Activated CD8-positive, alpha-beta T cell treated with anti-CD3 and anti-CD28 coated beads, Interleukin-2, amount 10 ng/mL, durations not matched to agents 7 days and 5 days (primary cell): ENCODE results near the gene CBX5. TPM values are rescaled to one million over a fixed set of nuclear protein-coding genes. Genes with fewer than 3 reads are reported as not detected.
"Not testable (repeated sequence)": the region's sequence is repeated elsewhere in the genome, so short reads cannot be mapped to it uniquely, and the experiment has no call there.

ENCODE experiments used
- ATAC-seq: fragments of 150-1000 bp; cut with Tn5 transposase; one replicate; pipeline ENCODE4 v1.10.0; 2021; ENCODE audit warnings: moderate library complexity
- CTCF ChIA-PET: fragments of 350-600 bp; sonication (Branson Sonifier 250); formaldehyde crosslinking; loops from one replicate; lab custom pipeline; 2021; ENCODE audit warnings: antibody characterized with exemption; lab: Charles Lee
- POLR2A ChIA-PET: fragments of 350-600 bp; sonication (Branson Sonifier 250); formaldehyde crosslinking; loops from one replicate; lab custom pipeline; 2021; ENCODE audit warnings: antibody characterized with exemption; lab: Charles Lee
- DNase-seq: peaks from one replicate; pipeline ENCODE4 v3.0.0-alpha.2; 2020
- H3K27ac Mint-ChIP-seq: one replicate; pipeline ENCODE4 v1.8.0; 2021; ENCODE audit warnings: mild to moderate bottlenecking, mixed read lengths
- H3K27me3 Mint-ChIP-seq: one replicate; pipeline ENCODE4 v1.8.0; 2021; ENCODE audit warnings: low read depth, mixed read lengths
- H3K36me3 Mint-ChIP-seq: one replicate; pipeline ENCODE4 v1.8.0; 2021; ENCODE audit warnings: low read depth, mixed read lengths
- H3K4me1 Mint-ChIP-seq: one replicate; pipeline ENCODE4 v1.8.0; 2021; ENCODE audit warnings: low read depth, mixed read lengths
- H3K4me3 Mint-ChIP-seq: one replicate; pipeline ENCODE4 v1.8.0; 2021; ENCODE audit warnings: mild to moderate bottlenecking, mixed read lengths
- H3K9me3 Mint-ChIP-seq: one replicate; pipeline ENCODE4 v1.8.0; 2022; ENCODE audit warnings: mixed read lengths; ENCODE audit not compliant: insufficient read depth
- total RNA-seq, 2 experiments: library from RNA; stranded (reverse); gene quantifications; one replicate each; pipeline ENCODE4 v1.2.3, GENCODE V29; 2021

Gene CBX5
- total RNA-seq, 2 experiments from 2014 or later, result 145 to 148 TPM

DNA sequence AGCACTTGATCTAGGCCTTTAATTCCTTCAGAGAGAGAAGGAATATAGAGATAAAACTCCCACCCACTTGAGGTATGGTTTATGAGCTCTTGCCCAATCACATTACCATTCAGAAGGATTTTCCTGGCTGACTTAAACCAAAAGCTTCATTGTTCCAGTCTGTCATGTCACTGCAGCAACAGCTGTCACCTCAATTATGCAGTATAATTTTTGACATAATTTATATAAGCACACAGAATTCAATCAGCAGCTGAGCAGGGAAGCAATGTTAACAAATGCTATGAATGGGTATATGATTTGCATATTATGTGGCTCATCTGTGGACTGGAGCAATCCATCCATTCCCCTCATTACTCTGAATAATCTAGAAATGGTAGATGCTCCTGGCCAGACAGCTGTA lies 40.3 kb downstream of the CBX5 start:
- H3K27me3 Mint-ChIP-seq, result no peaks in the 10 kb centered on the region
- DNase-seq (no peak), ATAC-seq (no peak)
- no peaks in the 10 kb centered on the region for H3K9me3 Mint-ChIP-seq
- H3K4me3 Mint-ChIP-seq, result no peak overlapping the region
- CTCF ChIA-PET, result interaction anchor here (0.5 to 2.6 kb wide), 11 partner anchors 8 to 207 kb away, joined by 3 to 11 read pairs (median 4); partner anchors contain the start of gene COPZ1
- H3K4me1 Mint-ChIP-seq, result peaks cover 17% of the 10 kb centered on the region
- no peak overlapping the region for H3K27ac Mint-ChIP-seq
- POLR2A ChIA-PET, result interaction anchor here (1.1 to 2.6 kb wide), 2 partner anchors 40 to 119 kb away, joined by 3 to 14 read pairs; partner anchors contain the start of genes CBX5 and HNRNPA1
- peaks cover 52% of the 10 kb centered on the region for H3K36me3 Mint-ChIP-seq

DNA sequence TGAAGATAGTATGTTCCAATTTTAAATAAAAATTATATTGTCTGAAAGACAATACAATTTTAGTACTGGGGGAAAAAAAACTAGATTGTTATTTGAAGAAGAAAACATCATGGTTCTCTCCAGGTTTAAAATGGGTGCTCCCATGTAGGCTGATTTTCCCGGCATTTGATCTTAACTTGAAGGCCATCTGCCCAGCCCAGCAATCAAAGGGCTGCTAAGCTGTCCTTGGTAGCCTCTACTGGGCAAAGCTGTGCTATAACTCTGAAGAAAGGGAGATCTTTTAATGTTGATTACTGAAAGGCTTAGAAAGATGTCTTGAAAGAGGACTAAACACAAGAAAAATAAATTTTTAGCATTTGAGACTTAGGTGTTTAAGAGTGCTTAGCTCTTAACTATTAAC lies 41.4 kb downstream of the CBX5 start:
- POLR2A ChIA-PET, result no interaction called here
- ATAC-seq (no peak), DNase-seq (no peak)
- CTCF ChIA-PET, result interaction anchor here (0.7 to 2.4 kb wide), 11 partner anchors 11 to 200 kb away, joined by 3 to 11 read pairs (median 4); no protein-coding TSS in a partner anchor
- Mint-ChIP-seq H3K4me3 (no peak overlapping the region), H3K36me3 (peaks cover 55% of the 10 kb centered on the region), H3K27me3 (no peaks in the 10 kb centered on the region), H3K9me3 (no peaks in the 10 kb centered on the region), H3K27ac (no peak overlapping the region), H3K4me1 (peaks cover 17% of the 10 kb centered on the region)

DNA sequence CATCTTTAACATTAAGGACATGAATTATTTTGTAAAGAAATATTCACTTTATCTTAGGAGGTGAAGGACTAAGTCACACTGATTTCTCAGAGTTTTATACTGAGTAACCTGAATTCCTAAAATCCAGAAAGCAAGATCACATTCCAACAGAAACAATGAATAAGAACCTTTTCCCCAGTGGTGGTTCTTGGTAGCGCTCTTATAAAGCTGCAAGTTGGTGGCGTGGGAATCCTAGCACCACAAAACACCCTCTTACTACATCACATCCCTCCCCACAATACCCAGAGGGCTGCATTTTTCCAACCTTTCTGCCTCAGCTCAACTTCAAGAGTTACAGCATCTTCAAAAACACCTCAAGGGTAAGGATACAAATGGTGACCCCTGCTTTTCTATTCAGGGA lies 47.1 kb downstream of the CBX5 start:
- POLR2A ChIA-PET, result no interaction called here
- CTCF ChIA-PET, result interaction anchor here (0.6 kb wide), 1 partner anchor 96 kb away, joined by 3 read pairs; no protein-coding TSS in a partner anchor
- no peak overlapping the region for H3K4me3 Mint-ChIP-seq

DNA sequence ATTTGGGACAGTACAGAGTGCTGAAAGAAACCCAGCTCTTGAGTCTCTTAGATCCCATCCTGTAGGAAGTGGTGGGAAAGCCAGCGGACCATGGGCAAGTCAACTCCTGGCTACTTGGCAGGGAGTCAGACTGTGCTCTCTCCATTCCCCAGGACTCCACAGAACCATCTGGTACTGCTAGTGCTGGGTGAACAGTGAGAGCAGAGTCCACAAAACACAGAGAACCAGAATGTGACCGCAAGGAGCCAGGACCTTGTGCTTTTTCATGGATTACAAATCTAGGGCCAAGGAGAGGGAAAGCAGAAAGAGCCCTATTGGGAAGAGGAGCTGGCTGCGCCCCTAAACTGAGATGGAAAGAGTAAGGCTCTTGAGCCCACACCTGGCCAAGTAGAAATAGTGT lies 48.7 kb downstream of the CBX5 start:
- POLR2A ChIA-PET, H3K27me3 Mint-ChIP-seq, H3K9me3 Mint-ChIP-seq, H3K4me3 Mint-ChIP-seq, ATAC-seq, DNase-seq, H3K27ac Mint-ChIP-seq: not testable (repeated sequence)
- Mint-ChIP-seq H3K4me1 (peaks cover 18% of the 10 kb centered on the region), H3K36me3 (peaks cover 18% of the 10 kb centered on the region)
- CTCF ChIA-PET, result interaction anchor here (0.7 to 1.9 kb wide), 5 partner anchors 11 to 137 kb away, joined by 3 to 9 read pairs (median 4); no protein-coding TSS in a partner anchor

More for the DNA sequence above, 47.1 kb downstream of the CBX5 start:
- DNase-seq (no peak), ATAC-seq (no peak)
- H3K27me3 Mint-ChIP-seq, result no peaks in the 10 kb centered on the region
- no peaks in the 10 kb centered on the region for H3K9me3 Mint-ChIP-seq
- peaks cover 25% of the 10 kb centered on the region for H3K4me1 Mint-ChIP-seq
- no peak overlapping the region for H3K27ac Mint-ChIP-seq
- peaks cover 28% of the 10 kb centered on the region for H3K36me3 Mint-ChIP-seq

DNA sequence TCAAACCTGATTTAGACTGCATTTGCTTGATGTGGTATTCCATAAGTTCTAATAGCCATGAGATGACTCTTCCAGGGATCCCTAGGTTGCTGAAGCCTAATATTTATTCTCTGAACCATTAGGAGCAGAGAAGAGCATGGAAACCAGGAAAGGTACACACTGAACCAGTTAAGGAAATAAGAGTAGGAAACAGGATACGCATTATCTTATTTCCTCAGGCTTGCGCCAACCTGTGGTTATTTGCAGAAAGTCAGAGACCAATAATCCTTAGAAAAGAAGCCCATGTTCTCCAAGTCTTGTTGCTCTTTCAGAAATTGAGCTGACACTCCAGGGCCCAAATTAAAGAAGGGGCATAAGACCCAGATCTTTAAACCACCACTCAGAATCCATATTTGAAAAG lies 49.4 kb downstream of the CBX5 start:
- no peak overlapping the region for H3K27ac Mint-ChIP-seq
- no peaks in the 10 kb centered on the region for H3K27me3 Mint-ChIP-seq
- no peak for ATAC-seq
- H3K4me3 Mint-ChIP-seq, result no peak overlapping the region
- ChIA-PET CTCF (interaction anchor here (1.0 to 1.9 kb wide), 3 partner anchors 10 to 15 kb away, joined by 3 to 9 read pairs (median 5); no protein-coding TSS in a partner anchor), POLR2A (no interaction called here)
- DNase-seq, result no peak
- H3K36me3 Mint-ChIP-seq, result peaks cover 11% of the 10 kb centered on the region
- no peaks in the 10 kb centered on the region for H3K9me3 Mint-ChIP-seq
- peaks cover 18% of the 10 kb centered on the region for H3K4me1 Mint-ChIP-seq

DNA sequence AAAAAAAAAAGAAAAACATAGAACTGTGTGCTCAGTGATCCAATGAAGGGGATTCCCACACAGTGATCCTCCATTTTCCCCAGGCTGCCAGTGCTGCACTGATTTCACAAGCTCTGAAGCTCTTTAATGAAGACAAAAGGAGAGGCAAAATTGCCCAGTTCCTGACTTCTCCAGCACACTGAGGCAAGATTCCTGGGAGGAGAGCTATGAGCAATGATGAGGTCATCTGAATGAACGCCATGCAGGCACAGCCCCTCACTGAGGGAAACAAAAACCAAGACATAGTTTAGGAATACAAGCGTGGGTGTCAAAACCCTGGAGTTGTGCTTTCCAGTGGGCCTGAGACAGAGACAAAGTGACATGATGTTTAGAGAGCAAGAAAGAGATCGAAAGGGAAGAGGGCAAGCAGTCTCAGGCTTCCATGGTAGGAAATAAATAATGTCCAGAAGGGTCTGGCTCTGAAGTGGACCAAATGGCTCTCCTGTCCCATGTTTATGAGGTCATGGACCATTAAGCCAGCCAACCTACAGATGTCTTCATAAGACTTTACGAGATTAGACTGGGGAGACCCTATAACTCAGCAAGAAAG lies 50.2 kb downstream of the CBX5 start:
- ChIA-PET POLR2A (no interaction called here), CTCF (interaction anchor here (0.8 kb wide), 1 partner anchor 38 kb away, joined by 3 read pairs; no protein-coding TSS in a partner anchor)
- peaks cover 7% of the 10 kb centered on the region for H3K36me3 Mint-ChIP-seq

DNA sequence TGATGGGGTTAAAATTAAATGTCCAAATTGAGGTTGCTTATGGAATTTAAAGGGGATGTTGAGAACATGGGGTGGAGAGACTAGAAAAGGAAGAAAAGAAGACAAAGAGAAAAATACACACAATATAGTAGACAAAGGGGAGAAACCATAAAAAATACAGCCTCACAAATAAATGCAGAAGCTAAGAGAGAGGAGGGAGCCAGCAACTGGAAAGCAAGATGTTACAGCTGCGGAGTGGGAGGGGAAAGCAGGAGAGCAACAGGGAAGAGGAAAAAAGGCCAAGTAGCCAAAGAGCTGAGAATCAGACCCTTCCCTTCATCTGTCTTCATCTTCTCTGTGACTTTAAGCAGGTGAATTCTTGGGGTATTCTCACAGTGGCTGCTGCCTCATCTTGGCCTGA lies 51.5 kb downstream of the CBX5 start:
- DNase-seq (no peak), ATAC-seq (no peak)
- H3K9me3 Mint-ChIP-seq, result no peaks in the 10 kb centered on the region
- H3K27ac Mint-ChIP-seq, result no peak overlapping the region
- H3K4me3 Mint-ChIP-seq, result no peak overlapping the region
- H3K27me3 Mint-ChIP-seq, result no peaks in the 10 kb centered on the region
- peaks cover 4% of the 10 kb centered on the region for H3K36me3 Mint-ChIP-seq
- CTCF ChIA-PET, result interaction anchor here (0.9 to 2.3 kb wide), 8 partner anchors 8 to 108 kb away, joined by 3 to 13 read pairs (median 4); partner anchors contain the start of gene COPZ1
- peaks cover 18% of the 10 kb centered on the region for H3K4me1 Mint-ChIP-seq
- POLR2A ChIA-PET, result no interaction called here

More for the DNA sequence above, 50.2 kb downstream of the CBX5 start:
- no peak for DNase-seq
- Mint-ChIP-seq H3K4me3 (no peak overlapping the region), H3K4me1 (peaks cover 18% of the 10 kb centered on the region), H3K27ac (no peak overlapping the region), H3K27me3 (no peaks in the 10 kb centered on the region), H3K9me3 (no peaks in the 10 kb centered on the region)
- no peak for ATAC-seq

DNA sequence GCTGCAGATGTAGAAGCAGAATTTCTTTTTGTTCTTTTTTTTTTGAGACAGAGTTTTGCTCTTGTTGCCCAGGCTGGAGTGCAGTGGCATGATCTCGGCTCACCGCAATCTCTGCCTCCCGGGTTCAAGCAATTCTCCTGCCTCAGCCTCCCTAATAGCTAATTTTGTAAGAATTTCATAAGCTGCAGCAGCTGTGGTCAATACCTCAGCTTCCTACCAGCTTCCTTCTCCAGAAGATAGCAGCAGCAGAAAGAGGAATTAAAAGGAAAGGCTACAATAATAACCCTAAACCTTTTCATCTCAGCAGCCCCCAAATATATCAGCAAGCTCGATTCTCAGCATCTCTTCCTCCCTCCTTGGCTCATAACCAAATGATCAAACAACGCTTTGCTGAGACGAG lies 52.0 kb downstream of the CBX5 start:
- H3K27ac Mint-ChIP-seq, ATAC-seq, H3K36me3 Mint-ChIP-seq, H3K27me3 Mint-ChIP-seq, H3K9me3 Mint-ChIP-seq, H3K4me3 Mint-ChIP-seq, DNase-seq, POLR2A ChIA-PET: not testable (repeated sequence)
- CTCF ChIA-PET, result interaction anchor here (0.9 to 2.3 kb wide), 9 partner anchors 7 to 299 kb away, joined by 3 to 13 read pairs (median 4); partner anchors contain the start of gene COPZ1
- peaks cover 18% of the 10 kb centered on the region for H3K4me1 Mint-ChIP-seq

DNA sequence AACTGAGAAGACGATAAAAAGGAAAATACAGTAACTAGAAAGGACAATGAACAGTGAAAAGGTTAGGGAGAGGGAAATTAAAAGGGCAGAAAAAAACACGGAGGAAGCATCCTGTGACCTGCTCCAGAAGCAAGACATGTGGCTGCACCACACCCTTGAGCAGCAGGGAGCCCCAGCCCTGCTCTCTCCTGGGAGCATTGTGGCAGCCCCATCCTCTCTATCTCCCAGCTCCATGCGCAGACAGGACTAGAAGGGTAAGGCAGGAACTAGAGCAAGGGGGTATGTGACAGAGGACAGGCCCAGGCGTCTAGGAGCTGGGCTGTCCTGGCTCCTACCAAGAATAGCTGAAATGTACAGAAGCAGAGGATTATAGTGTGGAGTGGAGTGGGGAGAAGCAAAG lies 52.5 kb downstream of the CBX5 start:
- ATAC-seq (no peak), DNase-seq (no peak)
- peaks cover 4% of the 10 kb centered on the region for H3K36me3 Mint-ChIP-seq
- no peaks in the 10 kb centered on the region for H3K9me3 Mint-ChIP-seq
- H3K27me3 Mint-ChIP-seq, result no peaks in the 10 kb centered on the region
- CTCF ChIA-PET, result interaction anchor here (0.9 to 2.3 kb wide), 8 partner anchors 9 to 300 kb away, joined by 3 to 13 read pairs (median 4); partner anchors contain the start of gene COPZ1
- H3K4me3 Mint-ChIP-seq, result no peak overlapping the region
- no peak overlapping the region for H3K27ac Mint-ChIP-seq
- POLR2A ChIA-PET, result no interaction called here
- H3K4me1 Mint-ChIP-seq, result peaks cover 18% of the 10 kb centered on the region

DNA sequence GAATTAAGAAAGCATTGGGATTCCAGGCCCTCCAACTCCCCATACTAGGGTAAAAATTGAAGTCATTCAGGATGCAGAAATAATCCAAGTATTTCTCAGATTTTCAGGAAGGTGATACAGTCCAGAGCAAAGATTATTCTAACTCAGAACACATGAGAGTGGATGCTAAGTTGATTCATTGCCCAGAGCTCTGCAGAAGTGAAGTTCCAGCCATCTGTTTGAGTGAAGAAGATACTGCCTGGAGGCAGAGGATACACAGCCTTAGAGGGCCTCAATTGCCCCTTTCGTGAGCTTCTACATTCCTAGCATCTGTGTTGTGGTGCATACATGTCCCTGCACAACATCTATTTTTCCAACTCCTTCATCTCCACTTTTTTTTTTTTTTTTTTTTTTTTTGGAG lies 54.3 kb downstream of the CBX5 start:
- ATAC-seq (no peak), DNase-seq (no peak)
- ChIA-PET POLR2A (no interaction called here), CTCF (interaction anchor here (0.5 to 1.8 kb wide), 3 partner anchors 11 to 179 kb away, joined by 3 to 8 read pairs (median 5); no protein-coding TSS in a partner anchor)
- Mint-ChIP-seq H3K4me3 (no peak overlapping the region), H3K27ac (no peak overlapping the region), H3K27me3 (no peaks in the 10 kb centered on the region), H3K4me1 (peaks cover 4% of the 10 kb centered on the region), H3K36me3 (no peaks in the 10 kb centered on the region), H3K9me3 (no peaks in the 10 kb centered on the region)

DNA sequence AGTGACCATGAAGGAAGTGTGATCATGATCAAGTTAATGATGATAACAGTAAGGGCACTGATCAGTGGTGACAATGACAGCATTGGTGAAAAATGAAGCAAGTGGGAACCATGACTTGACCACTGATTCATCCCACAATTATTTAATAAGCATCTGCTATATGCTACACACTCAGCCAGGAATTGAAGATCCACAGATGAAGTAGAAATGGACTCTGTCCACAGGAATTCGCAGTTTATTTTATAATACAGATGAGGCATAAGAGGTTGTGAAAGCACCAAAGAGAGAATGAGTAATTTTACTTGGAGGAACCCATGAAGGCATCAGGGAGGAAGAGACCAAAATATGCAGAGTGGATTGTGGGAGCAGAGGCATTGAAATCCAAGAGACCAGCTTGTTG lies 57.3 kb downstream of the CBX5 start:
- Mint-ChIP-seq H3K4me1 (peaks cover 6% of the 10 kb centered on the region), H3K36me3 (no peaks in the 10 kb centered on the region), H3K9me3 (no peaks in the 10 kb centered on the region), H3K27me3 (peaks cover 13% of the 10 kb centered on the region), H3K4me3 (no peak overlapping the region), H3K27ac (no peak overlapping the region)
- ChIA-PET POLR2A (no interaction called here), CTCF (interaction anchor here (1.5 to 2.0 kb wide), 2 partner anchors 146 to 157 kb away, joined by 8 to 10 read pairs; no protein-coding TSS in a partner anchor)
- no peak for ATAC-seq
- DNase-seq, result no peak
